IMR-90 (cell line): ENCODE data around the gene NRIP1. TPM values are rescaled to one million over a fixed set of nuclear protein-coding genes. Genes with fewer than 3 reads are reported as not detected.

Experiments
- ATAC-seq: fragments of 200-7000 bp; cut with Tn5 transposase; 2 replicates; pipeline ENCODE4 v1.9.1; 2020; ENCODE audit warnings: low read depth, mild to moderate bottlenecking, moderate library complexity
- BruUV-seq: library from RNA; stranded (reverse); fragments of 400-500 nt; replicated peaks from 2 replicates; lab custom pipeline; 2021; lab: Mats Ljungman, UMichigan
- CTCF ChIA-PET: fragments of 300-600 bp; formaldehyde crosslinking; extraction: SDS; loops from one replicate; lab custom pipeline; 2021; ENCODE audit warnings: antibody characterized with exemption; lab: Yijun Ruan, JAX
- POLR2A ChIA-PET: fragments of 300-600 bp; sonication (Branson Sonifier 250); formaldehyde crosslinking; loops from one replicate; lab custom pipeline; 2022; ENCODE audit warnings: antibody characterized with exemption; ENCODE audit not compliant: unreplicated experiment; lab: Charles Lee
- DNase-seq: peaks from one replicate; pipeline ENCODE4 v3.0.0; 2013
- H2AFZ ChIP-seq: replicated peaks from 2 replicates; pipeline ENCODE3; 2013; ENCODE audit warnings: low read length, mild to moderate bottlenecking; ENCODE audit not compliant: poor library complexity
- H2AK5ac ChIP-seq: 2 replicates; pipeline ENCODE4 v1.6.1; 2013; ENCODE audit warnings: low read depth, low read length, inconsistent platforms
- H2AK9ac ChIP-seq: replicated peaks from 2 replicates; pipeline ENCODE3; 2013; ENCODE audit warnings: mild to moderate bottlenecking, low read depth, low read length, moderate library complexity; ENCODE audit not compliant: poor library complexity
- H2BK120ac ChIP-seq: 2 replicates; pipeline ENCODE4 v1.6.1; 2013; ENCODE audit warnings: low read depth, low read length, inconsistent platforms
- H2BK15ac ChIP-seq: 3 replicates; pipeline ENCODE4 v1.6.1; 2013; ENCODE audit warnings: low read depth, low read length, inconsistent platforms
- H2BK20ac ChIP-seq: 2 replicates; pipeline ENCODE4 v1.6.1; 2013; ENCODE audit warnings: low read depth, mild to moderate bottlenecking, inconsistent platforms, low read length, moderate library complexity
- H2BK5ac ChIP-seq: 2 replicates; pipeline ENCODE4 v1.6.1; 2013; ENCODE audit warnings: mild to moderate bottlenecking, low read depth, low read length, inconsistent platforms; ENCODE audit not compliant: poor library complexity, severe bottlenecking
- H3K14ac ChIP-seq: replicated peaks from 2 replicates; pipeline ENCODE4 v1.6.1; 2013; ENCODE audit warnings: low read depth, low read length, inconsistent platforms
- H3K18ac ChIP-seq: 2 replicates; pipeline ENCODE4 v1.6.1; 2013; ENCODE audit warnings: low read depth, low read length, control low read depth
- H3K23ac ChIP-seq: 2 replicates; pipeline ENCODE4 v1.6.1; 2013; ENCODE audit warnings: low read depth, low read length, inconsistent platforms
- H3K27ac ChIP-seq: 2 replicates; pipeline ENCODE4 v1.5.1; 2013; ENCODE audit warnings: mild to moderate bottlenecking, control low read depth, low read length; ENCODE audit not compliant: insufficient read depth
- H3K27me3 ChIP-seq: 2 replicates; pipeline ENCODE4 v1.6.1; 2013; ENCODE audit warnings: low read length; ENCODE audit not compliant: control insufficient read depth, insufficient read depth
- H3K36me3 ChIP-seq: 2 replicates; pipeline ENCODE4 v1.6.1; 2013; ENCODE audit warnings: low read length, mixed read lengths; ENCODE audit not compliant: control insufficient read depth, insufficient read depth
- H3K4ac ChIP-seq: 2 replicates; pipeline ENCODE4 v1.6.1; 2013; ENCODE audit warnings: low read depth, low read length, inconsistent platforms
- H3K4me1 ChIP-seq: 2 replicates; pipeline ENCODE4 v1.6.1; 2013; ENCODE audit warnings: low read length, mixed read lengths; ENCODE audit not compliant: control insufficient read depth, insufficient read depth
- H3K4me2 ChIP-seq: 2 replicates; pipeline ENCODE4 v1.6.1; 2013; ENCODE audit warnings: low read depth, mild to moderate bottlenecking, control low read depth, low read length, moderate library complexity
- H3K4me3 ChIP-seq: 2 replicates; pipeline ENCODE4 v1.5.1; 2013; ENCODE audit warnings: low read depth, mild to moderate bottlenecking, control low read depth, low read length, moderate library complexity; ENCODE audit not compliant: insufficient read depth
- H3K56ac ChIP-seq: 2 replicates; pipeline ENCODE4 v1.6.1; 2013; ENCODE audit warnings: low read length, inconsistent platforms; ENCODE audit not compliant: insufficient read depth; ENCODE audit errors: extremely low read depth
- H3K79me1 ChIP-seq, 2 experiments: 2 replicates each; pipeline ENCODE4 v1.6.1; 2013; ENCODE audit warnings: low read length in 2 of 2, inconsistent platforms in 1 of 2, low read depth in 1 of 2
- H3K9ac ChIP-seq: 2 replicates; pipeline ENCODE4 v1.6.1; 2013; ENCODE audit warnings: low read depth, low read length, control low read depth
- H3K9me1 ChIP-seq: 2 replicates; pipeline ENCODE4 v1.6.1; 2013; ENCODE audit warnings: low read length, inconsistent platforms; ENCODE audit not compliant: insufficient read depth
- H3K9me3 ChIP-seq: 2 replicates; pipeline ENCODE4 v1.6.1; 2013; ENCODE audit warnings: low read length; ENCODE audit not compliant: control insufficient read depth, insufficient read depth
- H4K20me1 ChIP-seq: 2 replicates; pipeline ENCODE4 v1.6.1; 2013; ENCODE audit warnings: low read length, inconsistent platforms; ENCODE audit not compliant: insufficient read depth
- H4K5ac ChIP-seq: 2 replicates; pipeline ENCODE4 v1.6.1; 2013; ENCODE audit warnings: mild to moderate bottlenecking, low read depth, low read length, control low read depth
- H4K8ac ChIP-seq, 2 experiments: 2 replicates each; pipeline ENCODE4 v1.6.1; 2013; ENCODE audit warnings: low read depth in 2 of 2, low read length in 2 of 2, control low read depth in 1 of 2, inconsistent platforms in 1 of 2
- H4K91ac ChIP-seq: 2 replicates; pipeline ENCODE4 v1.6.1; 2013; ENCODE audit warnings: low read depth, low read length, inconsistent platforms; ENCODE audit not compliant: insufficient read depth
- MAZ ChIP-seq: IDR thresholded peaks from 2 replicates; pipeline ENCODE4 v1.6.1; 2012; ENCODE audit warnings: low read depth, mild to moderate bottlenecking, low read length, improper control_type of control experiment, moderate library complexity, borderline replicate concordance
- MXI1 ChIP-seq: IDR thresholded peaks from 2 replicates; pipeline ENCODE4 v1.6.1; 2012; ENCODE audit warnings: low read depth, mild to moderate bottlenecking, low read length, moderate library complexity, borderline replicate concordance
- RAD21 ChIP-seq: IDR thresholded peaks from 2 replicates; pipeline ENCODE4 v1.6.1; 2012; ENCODE audit warnings: low read length, improper control_type of control experiment
- WGBS, 2 experiments: methylation state at CpG; one replicate each; pipeline versions ENCODE4 v1.1.5 to v1.1.7; 2013; ENCODE audit warnings: missing lambda C conversion rate in 2 of 2; ENCODE audit not compliant: insufficient read length in 1 of 2; ENCODE audit errors: extremely low coverage in 2 of 2; 5-methylcytosine and 5-hydroxymethylcytosine counted together
- dilution Hi-C: fragments of 300-500 bp; cut with HindIII; formaldehyde crosslinking; loops from one replicate; pipeline ENCODE4 v1.14.3; 2018; ENCODE audit warnings: low sequenced_read_pairs; ENCODE audit not compliant: unreplicated experiment
- in situ Hi-C: fragments of 300-500 bp; cut with MboI; formaldehyde crosslinking; loops from 3 replicates; pipeline ENCODE4 v1.14.3; 2019; ENCODE audit warnings: low sequenced_read_pairs, inconsistent platforms, mixed read lengths
- intact Hi-C: fragments of 100-400 bp; cut with micrococcal nuclease; formaldehyde crosslinking; loops from 2 replicates; pipeline ENCODE4 v1.10.0; 2022
- polyA plus RNA-seq, 3 experiments: library from polyadenylated mRNA; depleted of rRNA; stranded (reverse); fragments of >200 nt; gene quantifications; 2 replicates each; pipeline ENCODE4 v1.2.3, GENCODE V29; 2012; ENCODE audit warnings: low replicate concordance in 1 of 3
- total RNA-seq: library from RNA; depleted of rRNA; stranded (reverse); fragments of >200 nt; gene quantifications from 2 replicates; pipeline ENCODE4 v1.2.3, GENCODE V29; 2012

Gene NRIP1
- total and polyA plus RNA-seq, 2 of the 4 experiments (the other 2 are of a cell fraction), result 9.6 to 73.8 TPM

- TF ChIP-seq RAD21, result no peak
Observed at GRCh38 chr21:15066123-15066575, 1.3 kb upstream of the NRIP1 start (continued).

DNA sequence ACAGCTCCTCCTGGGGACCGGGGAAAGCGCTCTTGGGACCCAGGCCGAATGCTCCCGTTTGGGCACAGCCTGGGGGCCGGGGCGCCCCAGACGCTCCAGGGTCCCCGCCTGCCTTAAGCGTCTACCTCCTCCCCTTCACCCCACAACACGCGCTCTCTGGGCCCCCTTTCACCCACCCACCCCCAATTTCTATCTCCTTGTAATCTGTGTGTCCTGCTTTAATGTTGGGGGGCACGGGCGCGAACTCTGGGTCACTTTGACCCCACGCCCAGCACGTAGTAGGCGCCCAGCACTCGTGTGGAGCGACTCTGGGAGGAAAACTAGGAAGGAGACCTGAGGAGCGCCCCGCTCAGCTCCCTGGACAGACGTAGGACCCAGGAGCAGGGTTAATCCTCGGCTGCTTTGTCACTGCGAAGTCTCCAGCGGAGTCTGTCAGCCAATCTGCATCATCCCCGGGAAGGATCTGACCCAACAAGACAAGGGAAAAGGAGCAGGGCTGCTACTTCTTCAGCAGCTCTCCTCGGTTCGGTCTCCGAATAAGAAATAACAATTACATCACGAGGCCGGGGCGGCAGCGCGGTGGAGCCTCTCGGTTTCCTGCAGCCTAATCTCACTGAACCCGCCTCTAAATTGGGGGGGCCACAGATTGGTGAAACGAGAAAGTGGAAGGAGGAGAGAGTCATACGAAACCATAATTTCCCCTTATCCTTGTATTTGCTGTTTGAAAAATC, 757 bp upstream of the NRIP1 start:
- dilution Hi-C loops, result no loop called here

More for the DNA sequence above, 757 bp upstream of the NRIP1 start:
- H2BK15ac ChIP-seq, result no peak overlapping the region
- peak overlapping the region; percentile 32; the same call in 1 of the 2 replicates for H3K56ac ChIP-seq
- peak overlapping the region; percentile 6; the same call in 1 of the 2 replicates for H3K23ac ChIP-seq
- DNase-seq (peak; percentile 86), ATAC-seq (peak; percentile 54)
- H3K18ac ChIP-seq, result peak overlapping the region; percentile 46
- H2BK120ac ChIP-seq, result peak overlapping the region; percentile 17; the same call in 1 of the 2 replicates
- no peak overlapping the region for H2BK20ac ChIP-seq
- no TSS peak for BruUV-seq
- TF ChIP-seq MAZ, result peak; percentile 20; the same call in 1 of the 2 replicates
- TF ChIP-seq MXI1, result no peak
- peaks cover 0 to 6% of the 10 kb centered on the region in 2 experiments; a peak in 1 of 4 replicates for H3K79me1 ChIP-seq
- no peaks in the 10 kb centered on the region for H3K9me1 ChIP-seq
- no peak overlapping the region for H4K5ac ChIP-seq
- H3K36me3 ChIP-seq, result no peaks in the 10 kb centered on the region
- no peak overlapping the region; the same call in 1 of the 2 replicates for H4K91ac ChIP-seq
- H3K4me1 ChIP-seq, result no peaks in the 10 kb centered on the region; the same call in 1 of the 2 replicates
- CTCF ChIA-PET, result interaction anchor here (0.5 to 1.5 kb wide), 5 partner anchors 11 to 417 kb away, joined by 3 to 4 read pairs (median 3); no protein-coding TSS in a partner anchor
- POLR2A ChIA-PET, result interaction anchor here (0.5 to 0.8 kb wide), 4 partner anchors 65 to 1057 kb away, joined by 3 to 4 read pairs (median 3); no protein-coding TSS in a partner anchor
- in situ Hi-C loops (loop anchor here (10.0 kb wide), 1 partner anchor 191 kb away; no protein-coding TSS in a partner anchor), intact Hi-C loops (loop anchor here (1.0 to 5.0 kb wide), 3 partner anchors 201 to 683 kb away; partner anchors contain the start of gene HSPA13)
- 0 out of 2 replicates have a peak overlapping the region, but pooled peaks have one; percentile 11 for H3K14ac ChIP-seq
- peak overlapping the region; percentile 9; the same call in 1 of the 2 replicates for H3K4ac ChIP-seq
- peak overlapping the region; percentile 79 for H3K9ac ChIP-seq
- H3K9me3 ChIP-seq, result no peaks in the 10 kb centered on the region
- H2BK5ac ChIP-seq, result peak overlapping the region; percentile 63
- H2AK9ac ChIP-seq, result peak overlapping the region; percentile 57
- H3K27me3 ChIP-seq, result no peaks in the 10 kb centered on the region
- H4K20me1 ChIP-seq, result peaks cover 23% of the 10 kb centered on the region; the same call in 1 of the 2 replicates
- H2AK5ac ChIP-seq, result no peak overlapping the region
- 0% methylated on average over 3 of the region's 38 CpGs; no CpG with 5 or more reads in 1 of the 2 experiments for WGBS, 2 experiments
- peak overlapping the region; percentile 90 for H3K27ac ChIP-seq
- H2AFZ ChIP-seq, result peak overlapping the region; percentile 95
- H3K4me2 ChIP-seq, result peak overlapping the region; percentile 67
- H4K8ac ChIP-seq, result no peak overlapping the region
- peak overlapping the region; percentile 99 for H3K4me3 ChIP-seq
